Cardiac atrium fibroblast (primary cell): ENCODE measurements around the gene MGMT. TPM values are rescaled to one million over a fixed set of nuclear protein-coding genes. Genes with fewer than 3 reads are reported as not detected.

Source experiments
- total RNA-seq: library from RNA; depleted of rRNA; stranded (reverse); fragments of >200 nt; gene quantifications from 2 replicates; pipeline ENCODE4 v1.2.3, GENCODE V29; 2015

MGMT gene
- 45.4 and 53.3 TPM in 2 replicates for total RNA-seq

DNA sequence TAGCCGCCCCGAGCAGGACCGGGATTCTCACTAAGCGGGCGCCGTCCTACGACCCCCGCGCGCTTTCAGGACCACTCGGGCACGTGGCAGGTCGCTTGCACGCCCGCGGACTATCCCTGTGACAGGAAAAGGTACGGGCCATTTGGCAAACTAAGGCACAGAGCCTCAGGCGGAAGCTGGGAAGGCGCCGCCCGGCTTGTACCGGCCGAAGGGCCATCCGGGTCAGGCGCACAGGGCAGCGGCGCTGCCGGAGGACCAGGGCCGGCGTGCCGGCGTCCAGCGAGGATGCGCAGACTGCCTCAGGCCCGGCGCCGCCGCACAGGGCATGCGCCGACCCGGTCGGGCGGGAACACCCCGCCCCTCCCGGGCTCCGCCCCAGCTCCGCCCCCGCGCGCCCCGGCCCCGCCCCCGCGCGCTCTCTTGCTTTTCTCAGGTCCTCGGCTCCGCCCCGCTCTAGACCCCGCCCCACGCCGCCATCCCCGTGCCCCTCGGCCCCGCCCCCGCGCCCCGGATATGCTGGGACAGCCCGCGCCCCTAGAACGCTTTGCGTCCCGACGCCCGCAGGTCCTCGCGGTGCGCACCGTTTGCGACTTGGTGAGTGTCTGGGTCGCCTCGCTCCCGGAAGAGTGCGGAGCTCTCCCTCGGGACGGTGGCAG, at the start of gene MGMT:
Gene MGMT (plus strand): TSS at position 539 of the 656 bp plus-strand sequence.

